HG02943 (cell line): ENCODE measurements around the gene ZNF738.

ENCODE experiments used
- ATAC-seq: cut with Tn5 transposase; IDR thresholded peaks from one replicate; pipeline ENCODE4 v1.9.1; 2021; ENCODE audit warnings: mild to moderate bottlenecking, low read depth, moderate library complexity; ENCODE audit not compliant: unreplicated experiment

ZNF738 gene

GRCh38 chr19:21410166-21410565 is 51.4 kb downstream of the ZNF738 start:
- no peak for ATAC-seq

- no peak for ATAC-seq
Measured at GRCh38 chr19:21422244-21422643, 63.4 kb downstream of the ZNF738 start.

- no peak for ATAC-seq
Measured at GRCh38 chr19:21423057-21424041, 64.5 kb downstream of the ZNF738 start.
